Ovary (tissue), 3 donors: ENCODE results near the gene NCAN.

ENCODE experiments used
- CTCF ChIP-seq, 3 donors: fragments of 450-650 bp in 2 of 3; fragments of 200-600 bp in 1 of 3; IDR thresholded peaks; one replicate each; pipeline versions ENCODE4 v1.5.1 to v1.8.0; 2016 to 2022; ENCODE audit warnings: antibody characterized with exemption in 3 of 3, mild to moderate bottlenecking in 1 of 3
- POLR2A ChIP-seq: fragments of 450-650 bp; IDR thresholded peaks from one replicate; pipeline ENCODE4 v1.6.1; 2017; ENCODE audit warnings: antibody characterized with exemption, mild to moderate bottlenecking, moderate library complexity
- donor health status: DM: no; HTN: no; CAD: no.

GRCh38 chr19:19256072-19256969 lies 44.6 kb downstream of the NCAN start:
- TF ChIP-seq CTCF (IDR thresholded peaks at IDR 0.05) (no peak), POLR2A (no peak)
